Brain microvascular endothelial cell (primary cell): ENCODE data around the gene ROPN1L.
A peak's percentile ranks its signal among the peaks of the same experiment; 100 is the strongest.
"Not testable (repeated sequence)": the region's sequence is repeated elsewhere in the genome, so short reads cannot be mapped to it uniquely, and the experiment has no call there.

Source experiments
- DNase-seq: peaks from one replicate; pipeline ENCODE4 v3.0.0-alpha.2; 2020
- H3K27ac ChIP-seq: fragments of 250-450 bp; sonication (Bioruptor Pico); 2 replicates; pipeline ENCODE4 v1.5.1; 2020; ENCODE audit warnings: mild to moderate bottlenecking, moderate library complexity
- H3K27me3 ChIP-seq: fragments of 250-450 bp; sonication (Bioruptor Pico); replicated peaks from 2 replicates; pipeline ENCODE4 v1.5.1; 2020; ENCODE audit warnings: mild to moderate bottlenecking
- H3K36me3 ChIP-seq: fragments of 250-450 bp; sonication (Bioruptor Pico); replicated peaks from 2 replicates; pipeline ENCODE4 v1.5.1; 2020; ENCODE audit warnings: mild to moderate bottlenecking
- H3K4me3 ChIP-seq: 2 replicates; pipeline ENCODE4 v1.5.1; 2011; ENCODE audit warnings: low read depth, mild to moderate bottlenecking, control low read depth, low read length, moderate library complexity
- in situ Hi-C: cut with HindIII; loops from 2 replicates; pipeline ENCODE4 v1.10.0; 2017; ENCODE audit warnings: low sequenced_read_pairs, low pct_ligation_motif_present
- TF ChIP-seq, protein P1 (sequence below): IDR thresholded peaks from 2 replicates; pipeline ENCODE4 v1.5.1; 2011; ENCODE audit warnings: low read depth, mild to moderate bottlenecking, moderate library complexity, low read length, control low read depth, inconsistent platforms; ENCODE audit errors: missing control alignments

ROPN1L gene

DNA sequence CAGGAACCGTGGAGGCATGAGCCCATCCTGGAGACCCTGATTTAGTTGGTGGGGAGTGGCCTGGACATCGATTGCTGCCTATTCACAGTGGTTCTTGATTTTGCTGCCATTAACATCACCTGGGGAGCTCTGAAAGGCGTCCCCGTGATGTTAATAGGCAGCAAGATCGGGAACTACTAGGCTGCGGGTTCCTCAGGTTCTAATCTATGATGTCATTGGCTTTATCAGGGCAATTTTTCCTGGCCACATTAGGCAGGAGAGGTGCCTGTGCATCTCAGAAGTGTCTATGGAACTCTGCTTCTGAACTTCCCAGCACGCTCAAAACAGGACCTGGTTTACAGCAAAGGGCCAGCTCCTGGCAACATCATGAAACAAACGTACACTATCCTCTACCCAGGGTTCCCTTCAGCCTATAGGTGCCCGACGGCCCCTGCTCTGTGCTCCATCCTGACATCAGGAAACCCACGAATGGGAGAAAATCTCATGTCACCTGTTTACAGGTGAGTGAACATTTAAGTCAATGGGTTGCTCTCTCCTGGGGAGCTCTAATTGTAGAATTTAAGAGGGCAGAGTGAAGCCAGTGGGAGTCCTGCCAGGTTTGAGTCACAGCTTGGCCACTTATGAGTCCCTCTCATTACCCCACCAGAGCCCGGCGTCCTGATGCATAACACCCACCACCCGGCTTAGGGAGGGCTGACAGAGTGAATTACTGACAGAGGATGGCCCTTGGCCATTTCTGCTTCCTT lies 49.4 kb downstream of the ROPN1L start:
- in situ Hi-C loops = loop anchor here (25.0 kb wide), 1 partner anchor 146 kb away; no protein-coding TSS in a partner anchor
- H3K4me3 ChIP-seq = no peak overlapping the region
- no peak overlapping the region for H3K27ac ChIP-seq
- TF ChIP-seq, protein P1, sequence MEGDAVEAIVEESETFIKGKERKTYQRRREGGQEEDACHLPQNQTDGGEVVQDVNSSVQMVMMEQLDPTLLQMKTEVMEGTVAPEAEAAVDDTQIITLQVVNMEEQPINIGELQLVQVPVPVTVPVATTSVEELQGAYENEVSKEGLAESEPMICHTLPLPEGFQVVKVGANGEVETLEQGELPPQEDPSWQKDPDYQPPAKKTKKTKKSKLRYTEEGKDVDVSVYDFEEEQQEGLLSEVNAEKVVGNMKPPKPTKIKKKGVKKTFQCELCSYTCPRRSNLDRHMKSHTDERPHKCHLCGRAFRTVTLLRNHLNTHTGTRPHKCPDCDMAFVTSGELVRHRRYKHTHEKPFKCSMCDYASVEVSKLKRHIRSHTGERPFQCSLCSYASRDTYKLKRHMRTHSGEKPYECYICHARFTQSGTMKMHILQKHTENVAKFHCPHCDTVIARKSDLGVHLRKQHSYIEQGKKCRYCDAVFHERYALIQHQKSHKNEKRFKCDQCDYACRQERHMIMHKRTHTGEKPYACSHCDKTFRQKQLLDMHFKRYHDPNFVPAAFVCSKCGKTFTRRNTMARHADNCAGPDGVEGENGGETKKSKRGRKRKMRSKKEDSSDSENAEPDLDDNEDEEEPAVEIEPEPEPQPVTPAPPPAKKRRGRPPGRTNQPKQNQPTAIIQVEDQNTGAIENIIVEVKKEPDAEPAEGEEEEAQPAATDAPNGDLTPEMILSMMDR = no peak
- no peaks in the 10 kb centered on the region for H3K27me3 ChIP-seq
- no peak for DNase-seq
- H3K36me3 ChIP-seq = no peaks in the 10 kb centered on the region

DNA sequence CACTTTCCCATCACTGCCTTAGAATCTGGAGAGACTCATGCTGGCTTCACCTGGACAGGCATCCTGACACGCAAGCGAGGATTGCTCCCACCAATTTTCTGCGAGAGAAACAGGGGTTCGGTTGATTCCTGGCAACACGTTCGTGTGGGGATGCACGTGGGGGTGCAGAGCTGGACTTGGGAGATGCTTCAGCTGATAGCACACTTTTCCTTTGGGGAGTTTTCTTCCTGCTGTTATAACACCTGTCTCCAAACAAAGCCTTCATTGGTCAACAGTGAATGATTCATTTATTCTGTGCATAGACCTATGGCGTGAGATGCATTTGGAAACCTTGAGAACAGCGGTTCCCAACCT lies 50.0 kb downstream of the ROPN1L start:
- in situ Hi-C loops = loop anchor here (25.0 kb wide), 1 partner anchor 146 kb away; no protein-coding TSS in a partner anchor
- no peak overlapping the region for H3K4me3 ChIP-seq
- no peaks in the 10 kb centered on the region for H3K36me3 ChIP-seq
- no peaks in the 10 kb centered on the region for H3K27me3 ChIP-seq
- TF ChIP-seq, protein P1 = no peak
- no peak overlapping the region for H3K27ac ChIP-seq
- no peak for DNase-seq

DNA sequence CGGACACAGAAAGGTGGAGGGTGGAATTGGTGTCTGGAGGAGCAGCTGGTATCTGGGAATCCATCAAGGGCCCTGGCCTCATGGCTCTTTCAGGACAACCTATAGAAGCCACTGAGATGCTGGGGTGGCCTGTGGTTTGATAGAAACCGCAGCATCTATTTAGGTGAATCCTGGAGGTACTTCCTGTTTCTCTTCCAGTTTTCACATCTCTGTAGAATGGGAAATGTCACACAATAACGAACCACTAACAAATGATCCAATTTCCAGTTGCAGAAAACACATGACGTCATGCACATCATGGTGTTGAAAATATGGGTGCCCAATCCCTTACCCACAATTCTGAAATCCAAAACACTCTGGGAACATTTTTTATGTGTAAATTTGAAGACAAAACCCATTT lies 52.2 kb downstream of the ROPN1L start:
- Histone ChIP-seq H3K27ac (no peak overlapping the region), H3K36me3 (no peaks in the 10 kb centered on the region), H3K4me3 (no peak overlapping the region), H3K27me3 (no peaks in the 10 kb centered on the region)
- DNase-seq = no peak
- in situ Hi-C loops = loop anchor here (25.0 kb wide), 1 partner anchor 143 kb away; no protein-coding TSS in a partner anchor
- TF ChIP-seq, protein P1 = no peak

DNA sequence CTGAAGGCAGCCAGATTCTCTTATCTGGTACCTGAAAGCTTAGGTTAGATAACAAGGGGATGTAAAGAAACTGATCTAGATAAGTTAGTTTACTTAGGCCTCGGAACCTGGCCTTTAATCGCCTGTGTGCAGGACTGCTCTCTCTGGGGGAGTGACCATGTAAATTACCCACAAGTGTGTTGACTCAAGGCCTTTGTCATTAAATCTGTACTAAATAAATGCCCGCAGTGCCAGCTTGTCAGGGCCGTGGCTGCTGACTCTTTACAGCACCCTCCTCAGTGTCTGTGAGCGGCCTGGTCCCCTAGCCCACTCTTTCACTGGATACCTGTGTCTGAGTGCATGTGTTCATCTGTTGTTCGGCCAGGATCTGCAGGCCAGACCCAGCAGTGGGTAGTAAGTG lies 52.8 kb downstream of the ROPN1L start:
- in situ Hi-C loops = loop anchor here (25.0 kb wide), 1 partner anchor 143 kb away; no protein-coding TSS in a partner anchor
- DNase-seq, H3K27me3 ChIP-seq: not testable (repeated sequence)

DNA sequence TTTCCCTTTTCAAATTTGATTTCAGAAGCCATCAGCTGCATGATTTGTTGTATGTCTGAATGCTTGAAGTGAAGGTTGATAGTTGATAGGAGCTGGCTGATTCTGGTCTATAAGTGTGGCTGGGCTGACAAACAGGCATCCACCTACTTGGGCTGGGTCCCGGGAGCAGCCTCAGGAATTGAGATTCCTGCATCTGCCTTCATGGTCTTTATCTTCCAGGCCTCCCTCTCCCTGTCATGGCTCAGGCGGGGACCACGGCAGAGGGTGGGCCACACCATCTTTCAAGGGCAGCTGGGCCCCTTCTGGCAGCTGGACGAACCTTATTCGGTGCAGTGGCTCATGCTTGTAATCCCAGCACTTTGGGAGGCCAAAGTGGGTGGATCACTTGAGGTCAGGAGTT lies 55.9 kb downstream of the ROPN1L start:
- Histone ChIP-seq H3K36me3 (no peaks in the 10 kb centered on the region), H3K27ac (no peak overlapping the region), H3K4me3 (no peak overlapping the region), H3K27me3 (no peaks in the 10 kb centered on the region)
- in situ Hi-C loops = loop anchor here (25.0 kb wide), 1 partner anchor 140 kb away; no protein-coding TSS in a partner anchor
- TF ChIP-seq, protein P1 = no peak
- DNase-seq = no peak

More for the DNA sequence above, 52.8 kb downstream of the ROPN1L start:
- not testable (repeated sequence) for H3K36me3 ChIP-seq, H3K27ac ChIP-seq, H3K4me3 ChIP-seq

DNA sequence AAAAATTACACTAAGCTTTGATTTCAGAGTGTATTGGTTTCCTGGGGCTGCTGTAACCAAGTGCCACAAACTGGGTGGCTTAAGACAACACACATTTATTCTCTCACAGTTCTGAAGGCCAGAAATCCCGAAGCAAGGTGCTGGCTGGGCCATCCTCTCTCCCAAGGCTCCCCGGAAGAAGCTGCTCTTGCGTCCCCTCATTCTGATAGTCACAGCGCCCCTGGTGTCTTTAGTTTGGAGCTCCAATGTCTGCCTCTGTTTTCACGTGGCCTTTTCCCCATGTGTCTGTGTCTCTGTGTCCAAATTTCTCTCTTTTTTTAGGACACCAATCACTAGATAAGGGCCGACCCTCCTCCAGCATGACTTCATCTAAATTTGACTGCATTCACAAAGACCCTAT lies 56.7 kb downstream of the ROPN1L start:
- no peak for DNase-seq
- Histone ChIP-seq H3K27ac (no peak overlapping the region), H3K27me3 (no peaks in the 10 kb centered on the region), H3K4me3 (no peak overlapping the region), H3K36me3 (no peaks in the 10 kb centered on the region)
- in situ Hi-C loops = loop anchor here (25.0 kb wide), 1 partner anchor 139 kb away; no protein-coding TSS in a partner anchor
- TF ChIP-seq, protein P1 = peak; percentile 37
